ENCODE measurements around the gene PTH.

PTH gene

GRCh38 chr11:13495929-13496328 lies at the start of gene PTH:
PTH (minus strand) TSS chr11:13495997; CDS start chr11:13492855, 3,142 bp downstream.
- DNase-seq (ENCODE audit: low read depth, low spot score), result no peak
- Histone ChIP-seq H3K9ac (ENCODE audit: insufficient read length, low read depth) (no peak within 1 kb of the TSS), H3K36me3 (ENCODE audit: insufficient read depth, insufficient read length, low read length) (no peaks in the 10 kb centered on the region), H3K9me3 (ENCODE audit: insufficient read depth, low read length) (no peaks in the 10 kb centered on the region), H3K4me1 (ENCODE audit: insufficient read depth, insufficient read length) (no peaks in the 10 kb centered on the region), H3K27me3 (ENCODE audit: insufficient read depth, insufficient read length) (no peaks in the 10 kb centered on the region), H3K4me3 (ENCODE audit: insufficient read length, low read depth) (no peak within 1 kb of the TSS)
- TF ChIP-seq SUZ12 (IDR thresholded peaks at IDR 0.05; ENCODE audit: extremely low read depth, insufficient read depth, insufficient read length), result no peak
- TF ChIP-seq ZNF274 (IDR thresholded peaks at IDR 0.05; ENCODE audit: low read depth, low read length), result no peak
- no peak for TF ChIP-seq YY1 (IDR thresholded peaks at IDR 0.05; ENCODE audit: insufficient read depth, insufficient read length)

- no peak overlapping the region for H3K9ac ChIP-seq (ENCODE audit: insufficient read length, low read depth)
- no peaks in the 10 kb centered on the region for H3K4me1 ChIP-seq (ENCODE audit: insufficient read depth, insufficient read length)
- H3K4me3 ChIP-seq (ENCODE audit: insufficient read length, low read depth), result no peak overlapping the region
- no peaks in the 10 kb centered on the region for H3K27me3 ChIP-seq (ENCODE audit: insufficient read depth, insufficient read length)
- H3K9me3 ChIP-seq (ENCODE audit: insufficient read depth, low read length), result peaks cover 12% of the 10 kb centered on the region
- DNase-seq (ENCODE audit: low read depth, low spot score), result no peak
- no peaks in the 10 kb centered on the region for H3K36me3 ChIP-seq (ENCODE audit: insufficient read depth, insufficient read length, low read length)
- TF ChIP-seq ZNF274 (IDR thresholded peaks at IDR 0.05; ENCODE audit: low read depth, low read length) (no peak), SUZ12 (IDR thresholded peaks at IDR 0.05; ENCODE audit: extremely low read depth, insufficient read depth, insufficient read length) (no peak), YY1 (IDR thresholded peaks at IDR 0.05; ENCODE audit: insufficient read depth, insufficient read length) (no peak)
These were observed 42.2 kb upstream of the PTH start for GRCh38 chr11:13538044-13538443.

DNA sequence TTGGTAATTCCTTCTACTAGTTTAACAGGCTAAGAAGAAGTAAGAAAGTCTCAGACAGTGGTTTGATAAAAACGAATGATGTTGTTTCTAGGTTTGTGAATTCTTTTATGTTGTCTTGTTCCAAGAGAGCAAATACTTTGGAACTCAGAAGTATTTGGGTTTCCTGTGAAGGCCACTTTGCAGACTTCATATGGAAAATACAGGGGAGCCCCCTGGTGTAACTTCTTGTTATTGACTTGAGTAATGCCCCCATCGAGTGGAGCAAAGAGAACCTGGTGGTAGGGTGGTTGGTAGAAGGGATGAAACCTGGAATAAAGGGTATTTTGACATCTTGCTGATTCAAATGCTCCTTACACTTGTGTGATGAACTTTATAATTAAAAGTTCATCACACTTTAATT lies 40.0 kb upstream of the PTH start:
- Histone ChIP-seq H3K4me1 (ENCODE audit: insufficient read depth, insufficient read length) (no peaks in the 10 kb centered on the region), H3K9ac (ENCODE audit: insufficient read length, low read depth) (no peak overlapping the region), H3K36me3 (ENCODE audit: insufficient read depth, insufficient read length, low read length) (no peaks in the 10 kb centered on the region), H3K27me3 (ENCODE audit: insufficient read depth, insufficient read length) (no peaks in the 10 kb centered on the region), H3K4me3 (ENCODE audit: insufficient read length, low read depth) (no peak overlapping the region), H3K9me3 (ENCODE audit: insufficient read depth, low read length) (peaks cover 12% of the 10 kb centered on the region)
- TF ChIP-seq SUZ12 (IDR thresholded peaks at IDR 0.05; ENCODE audit: extremely low read depth, insufficient read depth, insufficient read length), result no peak
- DNase-seq (ENCODE audit: low read depth, low spot score), result peak; percentile 11

GRCh38 chr11:13534358-13534757 lies 38.6 kb upstream of the PTH start:
- Histone ChIP-seq H3K4me3 (ENCODE audit: insufficient read length, low read depth) (no peak overlapping the region), H3K9ac (ENCODE audit: insufficient read length, low read depth) (no peak overlapping the region), H3K36me3 (ENCODE audit: insufficient read depth, insufficient read length, low read length) (no peaks in the 10 kb centered on the region), H3K27me3 (ENCODE audit: insufficient read depth, insufficient read length) (no peaks in the 10 kb centered on the region), H3K4me1 (ENCODE audit: insufficient read depth, insufficient read length) (no peaks in the 10 kb centered on the region), H3K9me3 (ENCODE audit: insufficient read depth, low read length) (peaks cover 12% of the 10 kb centered on the region)
- DNase-seq (ENCODE audit: low read depth, low spot score), result no peak
- no peak for TF ChIP-seq SUZ12 (IDR thresholded peaks at IDR 0.05; ENCODE audit: extremely low read depth, insufficient read depth, insufficient read length)
- no peak for TF ChIP-seq YY1 (IDR thresholded peaks at IDR 0.05; ENCODE audit: insufficient read depth, insufficient read length)
- no peak for TF ChIP-seq ZNF274 (IDR thresholded peaks at IDR 0.05; ENCODE audit: low read depth, low read length)

GRCh38 chr11:13525257-13525656 lies 29.5 kb upstream of the PTH start:
- H3K9ac ChIP-seq (ENCODE audit: insufficient read length, low read depth), result no peak overlapping the region
- TF ChIP-seq ZNF274 (IDR thresholded peaks at IDR 0.05; ENCODE audit: low read depth, low read length) (no peak), SUZ12 (IDR thresholded peaks at IDR 0.05; ENCODE audit: extremely low read depth, insufficient read depth, insufficient read length) (no peak), YY1 (IDR thresholded peaks at IDR 0.05; ENCODE audit: insufficient read depth, insufficient read length) (no peak)
- no peaks in the 10 kb centered on the region for H3K4me1 ChIP-seq (ENCODE audit: insufficient read depth, insufficient read length)
- H3K9me3 ChIP-seq (ENCODE audit: insufficient read depth, low read length), result no peaks in the 10 kb centered on the region
- no peak for DNase-seq (ENCODE audit: low read depth, low spot score)
- H3K36me3 ChIP-seq (ENCODE audit: insufficient read depth, insufficient read length, low read length), result no peaks in the 10 kb centered on the region
- H3K4me3 ChIP-seq (ENCODE audit: insufficient read length, low read depth), result no peak overlapping the region
- no peaks in the 10 kb centered on the region for H3K27me3 ChIP-seq (ENCODE audit: insufficient read depth, insufficient read length)

GRCh38 chr11:13503393-13503792 lies 7.6 kb upstream of the PTH start:
- no peak for TF ChIP-seq SUZ12 (IDR thresholded peaks at IDR 0.05; ENCODE audit: extremely low read depth, insufficient read depth, insufficient read length)
- TF ChIP-seq ZNF274 (IDR thresholded peaks at IDR 0.05; ENCODE audit: low read depth, low read length), result no peak
- no peak for TF ChIP-seq YY1 (IDR thresholded peaks at IDR 0.05; ENCODE audit: insufficient read depth, insufficient read length)
- Histone ChIP-seq H3K4me3 (ENCODE audit: insufficient read length, low read depth) (no peak overlapping the region), H3K27me3 (ENCODE audit: insufficient read depth, insufficient read length) (no peaks in the 10 kb centered on the region), H3K9ac (ENCODE audit: insufficient read length, low read depth) (no peak overlapping the region), H3K4me1 (ENCODE audit: insufficient read depth, insufficient read length) (no peaks in the 10 kb centered on the region), H3K36me3 (ENCODE audit: insufficient read depth, insufficient read length, low read length) (no peaks in the 10 kb centered on the region), H3K9me3 (ENCODE audit: insufficient read depth, low read length) (no peaks in the 10 kb centered on the region)
- no peak for DNase-seq (ENCODE audit: low read depth, low spot score)

- H3K9me3 ChIP-seq (ENCODE audit: insufficient read depth, low read length), result no peaks in the 10 kb centered on the region
- TF ChIP-seq SUZ12 (IDR thresholded peaks at IDR 0.05; ENCODE audit: extremely low read depth, insufficient read depth, insufficient read length) (no peak), ZNF274 (IDR thresholded peaks at IDR 0.05; ENCODE audit: low read depth, low read length) (no peak), YY1 (IDR thresholded peaks at IDR 0.05; ENCODE audit: insufficient read depth, insufficient read length) (no peak)
- no peak for DNase-seq (ENCODE audit: low read depth, low spot score)
- H3K4me3 ChIP-seq (ENCODE audit: insufficient read length, low read depth), result no peak overlapping the region
- H3K36me3 ChIP-seq (ENCODE audit: insufficient read depth, insufficient read length, low read length), result no peaks in the 10 kb centered on the region
- no peaks in the 10 kb centered on the region for H3K4me1 ChIP-seq (ENCODE audit: insufficient read depth, insufficient read length)
- H3K9ac ChIP-seq (ENCODE audit: insufficient read length, low read depth), result no peak overlapping the region
- no peaks in the 10 kb centered on the region for H3K27me3 ChIP-seq (ENCODE audit: insufficient read depth, insufficient read length)
These were observed 6.7 kb upstream of the PTH start for GRCh38 chr11:13502492-13502891.

DNA sequence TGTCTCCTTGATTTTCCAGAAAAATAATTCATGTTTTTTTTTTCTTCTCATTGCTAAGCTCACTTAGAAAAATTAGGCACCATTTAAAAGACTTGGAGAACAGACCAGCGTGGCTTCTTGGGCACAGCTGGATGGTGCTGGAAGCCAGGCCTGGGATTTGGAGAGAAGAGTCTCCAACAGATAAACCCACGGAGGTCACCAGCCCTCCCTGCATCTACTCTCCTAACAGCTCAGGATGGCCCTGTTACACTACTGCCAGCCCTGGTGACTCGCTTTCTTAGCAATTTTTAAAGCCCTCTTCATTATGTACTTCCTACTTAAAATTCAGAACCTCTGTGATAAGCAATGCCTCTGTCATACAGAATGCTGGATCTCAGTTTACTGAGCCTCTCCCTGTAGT lies 1.7 kb downstream of the PTH start:
- TF ChIP-seq YY1 (IDR thresholded peaks at IDR 0.05; ENCODE audit: insufficient read depth, insufficient read length) (no peak), ZNF274 (IDR thresholded peaks at IDR 0.05; ENCODE audit: low read depth, low read length) (no peak), SUZ12 (IDR thresholded peaks at IDR 0.05; ENCODE audit: extremely low read depth, insufficient read depth, insufficient read length) (no peak)
- H3K9me3 ChIP-seq (ENCODE audit: insufficient read depth, low read length), result no peaks in the 10 kb centered on the region
- H3K4me3 ChIP-seq (ENCODE audit: insufficient read length, low read depth), result no peak overlapping the region
- H3K27me3 ChIP-seq (ENCODE audit: insufficient read depth, insufficient read length), result no peaks in the 10 kb centered on the region
- H3K9ac ChIP-seq (ENCODE audit: insufficient read length, low read depth), result no peak overlapping the region
- no peaks in the 10 kb centered on the region for H3K36me3 ChIP-seq (ENCODE audit: insufficient read depth, insufficient read length, low read length)
- H3K4me1 ChIP-seq (ENCODE audit: insufficient read depth, insufficient read length), result no peaks in the 10 kb centered on the region
- DNase-seq (ENCODE audit: low read depth, low spot score), result no peak

Data from NT2/D1 (cell line).